A673 (cell line): ENCODE results near the gene ATG4A. TPM values are rescaled to one million over a fixed set of nuclear protein-coding genes. Genes with fewer than 3 reads are reported as not detected.

ENCODE experiments used
- BruUV-seq: library from RNA; stranded (reverse); fragments of 400-500 nt; replicated peaks from 2 replicates; lab custom pipeline; 2021; lab: Mats Ljungman, UMichigan
- CTCF ChIA-PET: fragments of 300-600 bp; sonication (Branson Sonifier 250); formaldehyde crosslinking; loops from one replicate; lab custom pipeline; 2022; ENCODE audit warnings: antibody characterized with exemption; lab: Charles Lee
- POLR2A ChIA-PET: fragments of 300-600 bp; sonication (Branson Sonifier 250); formaldehyde crosslinking; loops from one replicate; lab custom pipeline; 2022; ENCODE audit warnings: antibody characterized with exemption; ENCODE audit not compliant: low non-redundant PET; lab: Charles Lee
- DNase-seq: peaks from one replicate; pipeline ENCODE4 v3.0.0-alpha.2; 2015; ENCODE audit warnings: low spot score
- H3K27ac ChIP-seq: fragments of 200-600 bp; sonication (generic); 2 replicates; pipeline ENCODE4 v1.5.1; 2016; ENCODE audit warnings: mixed run types, low read depth, mild to moderate bottlenecking, mixed read lengths, antibody characterized with exemption, low read length; ENCODE audit not compliant: poor library complexity, severe bottlenecking
- H3K27me3 ChIP-seq: fragments of 200-600 bp; sonication (generic); replicated peaks from 2 replicates; pipeline ENCODE4 v1.6.1; 2017; ENCODE audit warnings: mixed run types, low read depth, mild to moderate bottlenecking, mixed read lengths, antibody characterized with exemption, low read length; ENCODE audit not compliant: insufficient read depth, poor library complexity
- H3K36me3 ChIP-seq: fragments of 200-600 bp; sonication (generic); 2 replicates; pipeline ENCODE4 v1.6.1; 2016; ENCODE audit warnings: mixed run types, mild to moderate bottlenecking, mixed read lengths, antibody characterized with exemption, low read length; ENCODE audit not compliant: insufficient read depth, poor library complexity, severe bottlenecking
- H3K4me1 ChIP-seq: fragments of 200-600 bp; sonication (generic); 2 replicates; pipeline ENCODE4 v1.6.1; 2017; ENCODE audit warnings: mixed run types, mild to moderate bottlenecking, mixed read lengths, antibody characterized with exemption, low read length; ENCODE audit not compliant: insufficient read depth, poor library complexity, severe bottlenecking
- H3K4me3 ChIP-seq: fragments of 200-600 bp; sonication (generic); 2 replicates; pipeline ENCODE4 v1.5.1; 2016; ENCODE audit warnings: low read depth, mixed run types, mild to moderate bottlenecking, mixed read lengths, low read length; ENCODE audit not compliant: poor library complexity, severe bottlenecking
- H3K9me3 ChIP-seq: fragments of 200-600 bp; sonication (generic); 2 replicates; pipeline ENCODE4 v1.6.1; 2016; ENCODE audit warnings: mixed run types, low read depth, mild to moderate bottlenecking, mixed read lengths, antibody characterized with exemption, low read length; ENCODE audit not compliant: poor library complexity, severe bottlenecking
- EZH2 ChIP-seq: fragments of 200-600 bp; sonication (generic); IDR thresholded peaks from 2 replicates; pipeline ENCODE4 v1.6.1; 2017; ENCODE audit warnings: borderline replicate concordance, low read depth, mild to moderate bottlenecking, mixed read lengths, antibody characterized with exemption, low read length; ENCODE audit not compliant: poor library complexity, severe bottlenecking
- intact Hi-C: fragments of 100-400 bp; cut with micrococcal nuclease; formaldehyde crosslinking; loops from one replicate; pipeline ENCODE4 v1.10.0; 2022; ENCODE audit not compliant: unreplicated experiment
- total RNA-seq: library from RNA; stranded (reverse); gene quantifications from 2 replicates; pipeline ENCODE4 v1.2.3, GENCODE V29; 2021
- TF ChIP-seq, protein P1 (sequence below): fragments of 300-800, 200-600 bp; sonication (generic); conservative IDR thresholded peaks from 2 replicates; pipeline ENCODE4 v1.5.1; 2017; ENCODE audit warnings: low read depth, mild to moderate bottlenecking, antibody characterized with exemption, low read length, moderate library complexity, mixed read lengths

ATG4A gene
- total RNA-seq, 1 experiment from 2014 or later, result 4.8 TPM

DNA sequence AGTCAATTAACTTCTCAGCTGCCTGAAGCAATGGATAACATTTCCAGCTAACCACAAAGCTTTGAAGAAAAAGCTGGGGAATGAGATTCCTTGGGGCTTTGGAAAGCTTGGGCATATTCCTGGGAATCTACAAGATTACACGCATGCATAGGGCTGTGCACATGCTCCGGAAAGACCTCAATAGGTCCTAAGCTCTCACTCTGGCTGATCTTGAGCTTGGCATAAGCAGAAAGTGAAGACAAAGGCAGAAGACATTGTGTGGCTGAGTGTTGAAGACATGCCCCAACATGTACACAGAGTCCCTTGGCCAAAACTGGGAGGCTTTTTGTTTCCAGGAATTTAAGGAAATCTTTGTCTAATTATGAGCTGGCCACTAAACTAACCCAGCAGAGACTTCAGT is 31.2 kb downstream of the ATG4A start:
- Histone ChIP-seq H3K4me3 (no peak overlapping the region), H3K4me1 (no peaks in the 10 kb centered on the region), H3K9me3 (no peaks in the 10 kb centered on the region), H3K27me3 (peaks cover 2% of the 10 kb centered on the region), H3K27ac (no peak overlapping the region), H3K36me3 (no peaks in the 10 kb centered on the region)
- TF ChIP-seq, protein P1, sequence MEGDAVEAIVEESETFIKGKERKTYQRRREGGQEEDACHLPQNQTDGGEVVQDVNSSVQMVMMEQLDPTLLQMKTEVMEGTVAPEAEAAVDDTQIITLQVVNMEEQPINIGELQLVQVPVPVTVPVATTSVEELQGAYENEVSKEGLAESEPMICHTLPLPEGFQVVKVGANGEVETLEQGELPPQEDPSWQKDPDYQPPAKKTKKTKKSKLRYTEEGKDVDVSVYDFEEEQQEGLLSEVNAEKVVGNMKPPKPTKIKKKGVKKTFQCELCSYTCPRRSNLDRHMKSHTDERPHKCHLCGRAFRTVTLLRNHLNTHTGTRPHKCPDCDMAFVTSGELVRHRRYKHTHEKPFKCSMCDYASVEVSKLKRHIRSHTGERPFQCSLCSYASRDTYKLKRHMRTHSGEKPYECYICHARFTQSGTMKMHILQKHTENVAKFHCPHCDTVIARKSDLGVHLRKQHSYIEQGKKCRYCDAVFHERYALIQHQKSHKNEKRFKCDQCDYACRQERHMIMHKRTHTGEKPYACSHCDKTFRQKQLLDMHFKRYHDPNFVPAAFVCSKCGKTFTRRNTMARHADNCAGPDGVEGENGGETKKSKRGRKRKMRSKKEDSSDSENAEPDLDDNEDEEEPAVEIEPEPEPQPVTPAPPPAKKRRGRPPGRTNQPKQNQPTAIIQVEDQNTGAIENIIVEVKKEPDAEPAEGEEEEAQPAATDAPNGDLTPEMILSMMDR, result no peak
- no peak for TF ChIP-seq EZH2
- DNase-seq, result no peak
- intact Hi-C loops, result no loop called here
- ChIA-PET CTCF (no interaction called here), POLR2A (no interaction called here)
- no TSS peak for BruUV-seq

GRCh38 chrX:108123591-108124366 is 32.2 kb downstream of the ATG4A start:
- DNase-seq, result no peak
- H3K27me3 ChIP-seq, result peaks cover 2% of the 10 kb centered on the region
- no peak for TF ChIP-seq EZH2
- TF ChIP-seq, protein P1, result no peak
- intact Hi-C loops, result no loop called here
- POLR2A ChIA-PET, result no interaction called here
- H3K9me3 ChIP-seq, result no peaks in the 10 kb centered on the region
- no peak overlapping the region for H3K27ac ChIP-seq
- no TSS peak for BruUV-seq
- H3K4me3 ChIP-seq, result no peak overlapping the region
- no peaks in the 10 kb centered on the region for H3K36me3 ChIP-seq
- CTCF ChIA-PET, result no interaction called here
- H3K4me1 ChIP-seq, result no peaks in the 10 kb centered on the region

DNA sequence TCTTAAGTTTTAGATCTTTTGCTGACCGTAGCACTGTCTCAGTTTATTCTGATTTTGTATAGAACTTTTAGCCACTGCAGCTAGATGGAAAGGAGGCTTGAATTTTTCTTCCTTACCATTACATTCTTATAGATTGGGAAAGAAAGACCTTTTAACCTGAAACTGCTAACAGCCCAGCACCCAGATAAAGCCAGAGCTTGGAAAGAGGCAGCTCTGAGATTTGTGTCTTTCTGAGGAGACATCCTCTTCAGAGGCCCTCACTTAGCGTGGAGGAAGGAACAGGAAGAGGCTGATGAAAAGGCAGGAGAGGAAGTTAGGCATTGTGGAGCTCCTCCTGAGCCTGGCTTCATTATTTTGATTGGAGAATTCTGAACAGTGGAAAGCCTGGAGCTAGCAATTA is 35.1 kb downstream of the ATG4A start:
- Histone ChIP-seq H3K4me1 (no peaks in the 10 kb centered on the region), H3K27me3 (no peaks in the 10 kb centered on the region), H3K9me3 (no peaks in the 10 kb centered on the region), H3K27ac (no peak overlapping the region), H3K36me3 (no peaks in the 10 kb centered on the region), H3K4me3 (no peak overlapping the region)
- CTCF ChIA-PET, result no interaction called here
- no TSS peak for BruUV-seq
- TF ChIP-seq, protein P1, result no peak
- no peak for TF ChIP-seq EZH2
- no peak for DNase-seq
- intact Hi-C loops, result no loop called here
- POLR2A ChIA-PET, result no interaction called here
